H1 (cell line): ENCODE results near the gene EPHA8.

Experiments
- ATF2 ChIP-seq: IDR thresholded peaks from 2 replicates; pipeline ENCODE4 v1.6.1; 2012; ENCODE audit warnings: low read length, inconsistent platforms
- ATF3 ChIP-seq: IDR thresholded peaks from 2 replicates; pipeline ENCODE4 v1.6.1; 2011; ENCODE audit warnings: low read depth, mild to moderate bottlenecking, low read length; ENCODE audit not compliant: insufficient read depth
- CEBPB ChIP-seq: IDR thresholded peaks from 2 replicates; pipeline ENCODE4 v1.6.1; 2012; ENCODE audit warnings: low read depth, low read length
- CHD2 ChIP-seq: IDR thresholded peaks from 2 replicates; pipeline ENCODE4 v1.6.1; 2012; ENCODE audit warnings: low read length, improper control_type of control experiment
- EZH2 ChIP-seq: fragments of 200-600 bp; sonication (generic); IDR thresholded peaks from 2 replicates; pipeline ENCODE4 v1.7.1; 2012; ENCODE audit warnings: low read depth, mild to moderate bottlenecking, moderate library complexity, low read length, inconsistent platforms; ENCODE audit not compliant: severe bottlenecking
- KDM5A ChIP-seq: fragments of 200-600 bp; IDR thresholded peaks from 2 replicates; pipeline ENCODE4 v1.7.1; 2012; ENCODE audit warnings: mild to moderate bottlenecking, low read length, inconsistent platforms, mixed read lengths
- POLR2A ChIP-seq, 2 experiments: IDR thresholded peaks; 1 replicate in 1 of 2; 2 replicates in 1 of 2; pipeline ENCODE4 v1.6.1; 2011; ENCODE audit warnings: low read depth in 2 of 2, low read length in 2 of 2, mild to moderate bottlenecking in 2 of 2; ENCODE audit errors: control extremely low read depth in 1 of 2
- POLR2AphosphoS5 ChIP-seq: IDR thresholded peaks from 2 replicates; pipeline ENCODE4 v1.6.1; 2011; ENCODE audit warnings: low read depth, low read length
- TF ChIP-seq, protein P1 (sequence below), 3 experiments: IDR thresholded peaks; 1 replicate in 2 of 3; 2 replicates in 1 of 3; pipeline versions ENCODE4 v1.5.1 to v1.6.1; 2011; ENCODE audit warnings: low read length in 3 of 3, mild to moderate bottlenecking in 3 of 3, inconsistent platforms in 2 of 3, low read depth in 1 of 3, moderate library complexity in 1 of 3; ENCODE audit not compliant: insufficient read depth in 1 of 3; ENCODE audit errors: control extremely low read depth in 1 of 3

DNA sequence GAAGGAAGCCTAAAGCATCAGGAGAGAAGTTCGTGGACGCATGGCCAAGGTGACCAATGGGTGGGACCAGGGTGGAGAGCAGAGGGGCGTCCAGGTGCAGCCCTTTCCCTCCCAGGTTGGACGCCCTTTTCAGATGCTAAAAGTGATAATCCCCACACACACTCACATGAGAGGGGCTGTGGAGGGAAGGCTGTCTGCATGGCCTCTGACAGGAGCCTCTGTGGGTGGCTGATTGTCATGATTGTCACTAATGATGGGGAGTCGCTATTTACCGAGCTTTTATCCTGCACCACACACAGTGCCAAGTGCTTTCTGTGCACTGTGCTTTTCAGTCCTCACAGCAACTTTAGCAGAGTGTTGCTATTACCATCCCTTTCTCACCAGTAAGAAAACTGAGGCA, 46.0 kb downstream of the EPHA8 start:
- no peak for TF ChIP-seq KDM5A
- TF ChIP-seq, protein P1, sequence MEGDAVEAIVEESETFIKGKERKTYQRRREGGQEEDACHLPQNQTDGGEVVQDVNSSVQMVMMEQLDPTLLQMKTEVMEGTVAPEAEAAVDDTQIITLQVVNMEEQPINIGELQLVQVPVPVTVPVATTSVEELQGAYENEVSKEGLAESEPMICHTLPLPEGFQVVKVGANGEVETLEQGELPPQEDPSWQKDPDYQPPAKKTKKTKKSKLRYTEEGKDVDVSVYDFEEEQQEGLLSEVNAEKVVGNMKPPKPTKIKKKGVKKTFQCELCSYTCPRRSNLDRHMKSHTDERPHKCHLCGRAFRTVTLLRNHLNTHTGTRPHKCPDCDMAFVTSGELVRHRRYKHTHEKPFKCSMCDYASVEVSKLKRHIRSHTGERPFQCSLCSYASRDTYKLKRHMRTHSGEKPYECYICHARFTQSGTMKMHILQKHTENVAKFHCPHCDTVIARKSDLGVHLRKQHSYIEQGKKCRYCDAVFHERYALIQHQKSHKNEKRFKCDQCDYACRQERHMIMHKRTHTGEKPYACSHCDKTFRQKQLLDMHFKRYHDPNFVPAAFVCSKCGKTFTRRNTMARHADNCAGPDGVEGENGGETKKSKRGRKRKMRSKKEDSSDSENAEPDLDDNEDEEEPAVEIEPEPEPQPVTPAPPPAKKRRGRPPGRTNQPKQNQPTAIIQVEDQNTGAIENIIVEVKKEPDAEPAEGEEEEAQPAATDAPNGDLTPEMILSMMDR (IDR thresholded peaks at IDR 0.05; ENCODE audit: control extremely low read depth in 1 of 3, insufficient read depth in 1 of 3, low read depth in 1 of 3, low read length in 3 of 3), result no peak
- no peak for TF ChIP-seq CHD2
- no peak for TF ChIP-seq POLR2AphosphoS5
- no peak for TF ChIP-seq ATF2
- TF ChIP-seq POLR2A (IDR thresholded peaks at IDR 0.05; ENCODE audit: control extremely low read depth in 1 of 2, low read depth in 2 of 2, low read length in 2 of 2), result no peak
- no peak for TF ChIP-seq EZH2
- TF ChIP-seq CEBPB, result no peak
- TF ChIP-seq ATF3, result no peak
